Ishikawa (cell line): ENCODE data around the gene RNF8.

Experiments
- CEBPB ChIP-seq: IDR thresholded peaks from 2 replicates; pipeline ENCODE4 v1.6.1; 2012
- CREB1 ChIP-seq: IDR thresholded peaks from 2 replicates; pipeline ENCODE4 v1.6.1; 2012; ENCODE audit warnings: low read depth
- EGR1 ChIP-seq: IDR thresholded peaks from 2 replicates; pipeline ENCODE4 v1.6.1; 2012
- EP300 ChIP-seq: IDR thresholded peaks from 2 replicates; pipeline ENCODE4 v1.6.1; 2012; ENCODE audit warnings: borderline replicate concordance
- FOXM1 ChIP-seq: IDR thresholded peaks from 2 replicates; pipeline ENCODE4 v1.6.1; 2012; ENCODE audit warnings: low read depth, borderline replicate concordance
- MAX ChIP-seq: IDR thresholded peaks from 2 replicates; pipeline ENCODE4 v1.6.1; 2012
- RAD21 ChIP-seq: IDR thresholded peaks from 2 replicates; pipeline ENCODE4 v1.6.1; 2012; ENCODE audit warnings: low read depth
- REST ChIP-seq: IDR thresholded peaks from 2 replicates; pipeline ENCODE4 v1.6.1; 2012; ENCODE audit warnings: low read depth, mild to moderate bottlenecking
- TAF1 ChIP-seq: IDR thresholded peaks from 2 replicates; pipeline ENCODE4 v1.6.1; 2012; ENCODE audit warnings: low read depth, mild to moderate bottlenecking
- TEAD4 ChIP-seq: IDR thresholded peaks from 2 replicates; pipeline ENCODE4 v1.6.1; 2012
- USF1 ChIP-seq: IDR thresholded peaks from 2 replicates; pipeline ENCODE4 v1.6.1; 2012
- YY1 ChIP-seq: IDR thresholded peaks from 2 replicates; pipeline ENCODE4 v1.6.1; 2012; ENCODE audit warnings: low read depth
- ZBTB7A ChIP-seq: IDR thresholded peaks from 2 replicates; pipeline ENCODE4 v1.6.1; 2012; ENCODE audit warnings: low read depth

- TF ChIP-seq TAF1 (no peak), EGR1 (no peak), RAD21 (no peak), EP300 (no peak), FOXM1 (no peak), MAX (no peak), TEAD4 (no peak), REST (no peak), CREB1 (no peak), YY1 (no peak), USF1 (no peak), CEBPB (no peak), ZBTB7A (no peak)
Observed at GRCh38 chr6:37435373-37435772, 81.6 kb downstream of the RNF8 start.
